Measurements from ENCODE around the gene NSFL1C. TPM values are rescaled to one million over a fixed set of nuclear protein-coding genes. Genes with fewer than 3 reads are reported as not detected.

The NSFL1C gene
- total RNA-seq, 1 donor from 2014 or later: 80.1 TPM

DNA sequence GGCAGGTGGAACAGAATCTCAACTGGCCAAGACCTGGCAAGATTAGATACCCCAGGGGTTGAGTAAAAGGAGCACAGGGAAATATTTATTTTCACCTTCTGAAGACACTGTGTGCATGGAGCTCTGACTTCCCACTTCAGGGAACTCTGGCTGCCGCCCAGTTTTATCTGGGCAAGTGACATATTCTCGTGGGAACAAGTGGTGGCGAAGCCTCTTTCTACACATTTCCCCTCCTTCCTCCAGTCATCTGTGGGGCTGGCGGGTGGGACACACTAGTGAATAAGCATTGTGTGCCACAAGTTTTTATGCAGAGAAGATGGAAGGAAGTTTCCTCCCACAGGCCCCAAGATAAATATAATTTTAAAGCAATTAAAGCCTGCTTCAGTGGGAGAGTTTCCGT lies 23.6 kb downstream of the NSFL1C start:
- Mint-ChIP-seq H3K36me3 (ENCODE audit: unreplicated experiment) (peaks cover 41% of the 10 kb centered on the region), H3K27ac (ENCODE audit: unreplicated experiment) (no peak overlapping the region), H3K9me3 (ENCODE audit: unreplicated experiment) (no peaks in the 10 kb centered on the region), H3K27me3 (ENCODE audit: unreplicated experiment) (no peaks in the 10 kb centered on the region), H3K4me1 (ENCODE audit: unreplicated experiment) (no peaks in the 10 kb centered on the region), H3K4me3 (ENCODE audit: unreplicated experiment) (no peak overlapping the region)
- no peak for DNase-seq (ENCODE audit: extremely low spot score, unreplicated experiment)
- TF ChIP-seq, protein P1, sequence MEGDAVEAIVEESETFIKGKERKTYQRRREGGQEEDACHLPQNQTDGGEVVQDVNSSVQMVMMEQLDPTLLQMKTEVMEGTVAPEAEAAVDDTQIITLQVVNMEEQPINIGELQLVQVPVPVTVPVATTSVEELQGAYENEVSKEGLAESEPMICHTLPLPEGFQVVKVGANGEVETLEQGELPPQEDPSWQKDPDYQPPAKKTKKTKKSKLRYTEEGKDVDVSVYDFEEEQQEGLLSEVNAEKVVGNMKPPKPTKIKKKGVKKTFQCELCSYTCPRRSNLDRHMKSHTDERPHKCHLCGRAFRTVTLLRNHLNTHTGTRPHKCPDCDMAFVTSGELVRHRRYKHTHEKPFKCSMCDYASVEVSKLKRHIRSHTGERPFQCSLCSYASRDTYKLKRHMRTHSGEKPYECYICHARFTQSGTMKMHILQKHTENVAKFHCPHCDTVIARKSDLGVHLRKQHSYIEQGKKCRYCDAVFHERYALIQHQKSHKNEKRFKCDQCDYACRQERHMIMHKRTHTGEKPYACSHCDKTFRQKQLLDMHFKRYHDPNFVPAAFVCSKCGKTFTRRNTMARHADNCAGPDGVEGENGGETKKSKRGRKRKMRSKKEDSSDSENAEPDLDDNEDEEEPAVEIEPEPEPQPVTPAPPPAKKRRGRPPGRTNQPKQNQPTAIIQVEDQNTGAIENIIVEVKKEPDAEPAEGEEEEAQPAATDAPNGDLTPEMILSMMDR (IDR thresholded peaks at IDR 0.05): no peak

GRCh38 chr20:1442304-1442703 lies 24.3 kb downstream of the NSFL1C start:
- TF ChIP-seq, protein P1 (IDR thresholded peaks at IDR 0.05): no peak
- Mint-ChIP-seq H3K4me3 (ENCODE audit: unreplicated experiment) (no peak overlapping the region), H3K4me1 (ENCODE audit: unreplicated experiment) (no peaks in the 10 kb centered on the region), H3K27me3 (ENCODE audit: unreplicated experiment) (no peaks in the 10 kb centered on the region), H3K9me3 (ENCODE audit: unreplicated experiment) (no peaks in the 10 kb centered on the region), H3K36me3 (ENCODE audit: unreplicated experiment) (peaks cover 36% of the 10 kb centered on the region), H3K27ac (ENCODE audit: unreplicated experiment) (no peak overlapping the region)
- no peak for DNase-seq (ENCODE audit: extremely low spot score, unreplicated experiment)

DNA sequence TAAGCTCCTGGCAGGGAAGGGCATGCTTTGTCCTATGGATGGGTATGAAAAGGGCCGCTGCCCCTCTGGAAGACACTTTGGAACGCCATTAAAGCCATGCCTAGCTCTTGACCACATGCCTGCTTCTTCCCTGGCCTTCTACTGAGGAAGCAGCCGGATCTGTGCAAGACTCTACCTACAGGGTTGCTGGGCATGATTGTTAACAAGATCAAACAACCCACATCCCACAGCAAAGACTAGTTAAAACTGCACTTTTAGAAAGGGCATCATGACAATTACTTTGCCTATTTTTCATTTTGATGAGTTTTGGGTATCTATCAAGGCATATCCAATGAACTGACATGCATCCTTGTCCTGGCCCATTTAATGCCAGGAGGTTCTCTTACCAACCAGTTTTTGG lies 25.5 kb downstream of the NSFL1C start:
- no peak overlapping the region for H3K4me3 Mint-ChIP-seq (ENCODE audit: unreplicated experiment)

DNA sequence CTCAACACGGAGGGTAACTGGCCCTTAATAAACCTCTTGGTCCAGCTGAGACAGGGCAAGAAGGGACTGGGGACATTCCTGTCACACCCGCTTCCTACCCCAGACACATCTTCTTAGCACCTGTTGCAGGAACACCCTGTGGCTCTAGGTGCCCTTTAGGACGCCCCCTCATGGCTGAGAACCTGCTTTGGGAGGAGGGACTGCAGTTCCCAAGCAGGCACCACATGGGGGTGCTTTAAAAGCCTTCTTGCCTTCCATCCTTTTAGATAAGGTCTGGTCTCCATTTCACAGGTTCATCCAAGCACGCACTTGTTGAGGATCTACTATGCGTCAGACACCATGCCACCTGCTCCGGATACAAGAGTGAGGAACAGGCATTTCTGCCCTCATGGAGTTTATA lies 26.6 kb downstream of the NSFL1C start:
- peaks cover 1% of the 10 kb centered on the region for H3K4me1 Mint-ChIP-seq (ENCODE audit: unreplicated experiment)
- no peak for DNase-seq (ENCODE audit: extremely low spot score, unreplicated experiment)

More for the DNA sequence above, 25.5 kb downstream of the NSFL1C start:
- Mint-ChIP-seq H3K27ac (ENCODE audit: unreplicated experiment) (no peak overlapping the region), H3K27me3 (ENCODE audit: unreplicated experiment) (no peaks in the 10 kb centered on the region), H3K36me3 (ENCODE audit: unreplicated experiment) (peaks cover 28% of the 10 kb centered on the region), H3K9me3 (ENCODE audit: unreplicated experiment) (no peaks in the 10 kb centered on the region), H3K4me1 (ENCODE audit: unreplicated experiment) (no peaks in the 10 kb centered on the region)
- TF ChIP-seq, protein P1 (IDR thresholded peaks at IDR 0.05): no peak
- no peak for DNase-seq (ENCODE audit: extremely low spot score, unreplicated experiment)

GRCh38 chr20:1438361-1438760 lies 28.3 kb downstream of the NSFL1C start:
- Mint-ChIP-seq H3K27ac (ENCODE audit: unreplicated experiment) (no peak overlapping the region), H3K27me3 (ENCODE audit: unreplicated experiment) (no peaks in the 10 kb centered on the region), H3K4me1 (ENCODE audit: unreplicated experiment) (peaks cover 4% of the 10 kb centered on the region), H3K4me3 (ENCODE audit: unreplicated experiment) (no peak overlapping the region), H3K9me3 (ENCODE audit: unreplicated experiment) (no peaks in the 10 kb centered on the region), H3K36me3 (ENCODE audit: unreplicated experiment) (peaks cover 6% of the 10 kb centered on the region)
- TF ChIP-seq, protein P1 (IDR thresholded peaks at IDR 0.05): no peak
- no peak for DNase-seq (ENCODE audit: extremely low spot score, unreplicated experiment)

More for the DNA sequence above, 26.6 kb downstream of the NSFL1C start:
- H3K27ac Mint-ChIP-seq (ENCODE audit: unreplicated experiment): no peak overlapping the region
- H3K4me3 Mint-ChIP-seq (ENCODE audit: unreplicated experiment): no peak overlapping the region
- no peaks in the 10 kb centered on the region for H3K27me3 Mint-ChIP-seq (ENCODE audit: unreplicated experiment)
- TF ChIP-seq, protein P1 (IDR thresholded peaks at IDR 0.05): no peak
- peaks cover 17% of the 10 kb centered on the region for H3K36me3 Mint-ChIP-seq (ENCODE audit: unreplicated experiment)
- no peaks in the 10 kb centered on the region for H3K9me3 Mint-ChIP-seq (ENCODE audit: unreplicated experiment)
